ENCODE data around the gene PURB.

DNA sequence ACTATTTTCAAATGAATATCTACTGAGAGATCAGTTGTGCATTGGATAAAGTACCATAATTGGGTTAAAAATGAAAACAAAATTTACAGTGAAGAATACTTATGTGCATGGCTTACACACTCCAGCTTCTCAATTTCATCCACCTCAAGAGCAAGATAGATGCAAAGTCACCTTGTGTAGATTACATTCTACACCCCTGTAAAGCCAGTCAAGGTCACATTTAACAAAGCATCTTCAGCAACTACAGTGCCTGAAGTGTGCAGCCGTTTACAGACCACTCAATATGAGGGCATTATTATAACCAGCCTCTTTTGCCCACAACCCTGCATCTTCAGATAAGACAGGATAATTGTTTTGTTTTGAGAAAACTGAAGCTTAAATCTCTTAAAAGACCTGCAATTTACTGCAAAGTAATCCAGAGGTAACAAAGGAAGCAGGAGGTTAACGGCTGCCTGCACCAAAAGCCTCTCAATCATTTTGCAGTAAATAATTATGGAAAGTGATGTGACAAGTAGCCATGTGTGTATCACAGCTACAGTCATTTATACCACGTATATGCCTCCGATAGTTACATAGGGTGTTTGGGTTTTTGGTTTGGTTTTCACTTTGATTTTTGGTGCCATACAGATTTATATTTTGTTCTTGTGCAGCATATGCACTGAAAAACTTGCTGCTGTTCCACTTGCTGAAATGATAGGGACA is 4.9 kb downstream of the PURB start:
- TF ChIP-seq, protein P1, sequence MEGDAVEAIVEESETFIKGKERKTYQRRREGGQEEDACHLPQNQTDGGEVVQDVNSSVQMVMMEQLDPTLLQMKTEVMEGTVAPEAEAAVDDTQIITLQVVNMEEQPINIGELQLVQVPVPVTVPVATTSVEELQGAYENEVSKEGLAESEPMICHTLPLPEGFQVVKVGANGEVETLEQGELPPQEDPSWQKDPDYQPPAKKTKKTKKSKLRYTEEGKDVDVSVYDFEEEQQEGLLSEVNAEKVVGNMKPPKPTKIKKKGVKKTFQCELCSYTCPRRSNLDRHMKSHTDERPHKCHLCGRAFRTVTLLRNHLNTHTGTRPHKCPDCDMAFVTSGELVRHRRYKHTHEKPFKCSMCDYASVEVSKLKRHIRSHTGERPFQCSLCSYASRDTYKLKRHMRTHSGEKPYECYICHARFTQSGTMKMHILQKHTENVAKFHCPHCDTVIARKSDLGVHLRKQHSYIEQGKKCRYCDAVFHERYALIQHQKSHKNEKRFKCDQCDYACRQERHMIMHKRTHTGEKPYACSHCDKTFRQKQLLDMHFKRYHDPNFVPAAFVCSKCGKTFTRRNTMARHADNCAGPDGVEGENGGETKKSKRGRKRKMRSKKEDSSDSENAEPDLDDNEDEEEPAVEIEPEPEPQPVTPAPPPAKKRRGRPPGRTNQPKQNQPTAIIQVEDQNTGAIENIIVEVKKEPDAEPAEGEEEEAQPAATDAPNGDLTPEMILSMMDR (IDR thresholded peaks at IDR 0.05) = no peak
- TF ChIP-seq POLR2A (IDR thresholded peaks at IDR 0.05) = no peak
